ENCODE results near the gene RC3H2.
"Not testable (repeated sequence)": the region's sequence is repeated elsewhere in the genome, so short reads cannot be mapped to it uniquely, and the experiment has no call there.

Gene RC3H2

GRCh38 chr9:122837266-122837850, 67.8 kb downstream of the RC3H2 start:
- no peak for DNase-seq

DNA sequence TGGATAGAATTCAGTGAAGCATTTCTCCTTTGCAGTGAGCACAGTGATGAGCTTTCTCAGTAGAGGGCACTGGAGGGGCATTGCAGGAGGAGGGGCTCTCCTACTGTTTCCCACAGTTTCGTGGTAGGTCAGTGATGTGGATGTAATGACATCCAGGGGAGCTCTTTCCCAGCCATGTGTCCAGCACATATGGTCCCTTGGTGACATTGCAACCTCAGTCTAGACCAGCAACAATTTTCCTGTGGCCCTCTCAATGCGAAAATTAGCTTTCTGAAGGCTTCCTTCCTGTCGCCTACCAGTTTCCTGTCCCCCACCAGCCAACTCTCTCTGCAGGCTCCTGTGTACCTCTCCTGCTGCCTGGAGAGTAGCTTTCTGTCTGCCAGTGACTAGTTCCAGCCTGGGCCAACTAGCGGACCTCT, 69.8 kb downstream of the RC3H2 start:
- DNase-seq: no peak

GRCh38 chr9:122832194-122832593, 73.0 kb downstream of the RC3H2 start:
- DNase-seq: no peak

- not testable (repeated sequence) for DNase-seq
Measured at GRCh38 chr9:122828965-122829284, 76.2 kb downstream of the RC3H2 start.

- no peak for DNase-seq
Measured at GRCh38 chr9:122827761-122828093, 77.4 kb downstream of the RC3H2 start.

DNA sequence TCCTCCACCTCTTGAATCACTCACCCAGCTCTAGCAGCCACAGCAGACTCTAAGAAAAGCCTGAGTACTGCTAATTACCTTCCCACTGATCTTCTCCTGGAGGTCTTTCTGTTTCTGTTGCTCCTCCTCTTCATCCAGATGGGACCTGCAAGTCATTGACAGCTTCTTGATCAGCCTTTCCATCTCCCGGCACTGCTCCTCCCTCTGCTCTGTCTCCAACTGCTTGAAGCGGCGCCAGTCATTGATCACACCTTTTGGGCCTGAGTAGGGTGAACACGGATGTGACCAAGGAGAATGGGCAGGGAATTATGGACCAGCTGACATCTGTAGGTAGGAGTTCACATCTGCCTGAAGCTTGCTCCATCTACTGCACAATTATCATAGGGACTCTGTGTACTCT, 82.2 kb downstream of the RC3H2 start:
- DNase-seq: no peak

- DNase-seq: no peak
Measured at GRCh38 chr9:122822056-122822455, 83.1 kb downstream of the RC3H2 start.

DNA sequence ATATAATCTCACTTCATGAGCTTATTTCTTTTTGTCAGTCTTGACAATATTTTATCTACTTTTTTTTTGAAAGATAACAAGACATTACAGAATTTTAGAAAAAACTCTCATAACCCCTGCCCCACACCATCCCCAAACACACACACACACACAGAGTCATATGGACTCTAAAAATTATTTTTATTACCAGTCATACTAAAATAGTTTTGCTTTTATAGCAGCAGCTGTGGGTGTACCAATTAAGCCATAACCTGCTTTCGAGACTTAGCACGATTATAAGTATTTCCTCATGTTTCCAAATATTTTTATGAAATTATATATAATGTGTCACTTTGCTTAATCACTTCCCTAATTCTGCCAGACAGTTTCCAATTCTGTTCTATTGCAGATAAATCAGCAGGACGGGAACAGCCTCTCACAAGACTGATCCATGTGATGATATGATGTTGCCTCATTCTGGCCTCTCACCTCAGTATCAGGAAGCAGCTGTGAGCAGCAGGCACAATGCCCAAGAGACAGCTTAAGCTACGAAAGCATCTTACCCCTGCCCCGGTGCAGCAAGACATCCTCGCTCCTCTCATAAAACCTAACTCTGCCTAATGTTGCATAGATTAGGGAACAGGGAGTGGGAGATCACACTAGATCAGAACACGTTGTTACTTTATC, 83.7 kb downstream of the RC3H2 start:
- DNase-seq: no peak

DNA sequence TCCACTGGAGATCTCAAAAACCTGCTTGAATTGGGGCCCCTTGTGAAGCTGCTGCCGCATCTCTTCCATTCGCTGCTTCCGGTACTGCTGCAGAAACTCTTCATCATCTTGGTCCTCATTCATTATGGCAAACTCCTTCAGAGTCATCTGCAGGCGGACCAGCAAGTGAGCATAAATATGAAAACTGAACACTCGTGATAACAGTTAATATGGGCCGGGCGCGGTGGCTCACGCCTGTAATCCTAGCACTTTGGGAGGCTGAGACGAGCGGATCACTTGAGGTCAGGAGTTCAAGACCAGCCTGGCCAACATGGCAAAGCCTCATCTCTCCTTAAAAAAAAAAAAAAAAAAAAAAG, 84.7 kb downstream of the RC3H2 start:
- DNase-seq: no peak

DNA sequence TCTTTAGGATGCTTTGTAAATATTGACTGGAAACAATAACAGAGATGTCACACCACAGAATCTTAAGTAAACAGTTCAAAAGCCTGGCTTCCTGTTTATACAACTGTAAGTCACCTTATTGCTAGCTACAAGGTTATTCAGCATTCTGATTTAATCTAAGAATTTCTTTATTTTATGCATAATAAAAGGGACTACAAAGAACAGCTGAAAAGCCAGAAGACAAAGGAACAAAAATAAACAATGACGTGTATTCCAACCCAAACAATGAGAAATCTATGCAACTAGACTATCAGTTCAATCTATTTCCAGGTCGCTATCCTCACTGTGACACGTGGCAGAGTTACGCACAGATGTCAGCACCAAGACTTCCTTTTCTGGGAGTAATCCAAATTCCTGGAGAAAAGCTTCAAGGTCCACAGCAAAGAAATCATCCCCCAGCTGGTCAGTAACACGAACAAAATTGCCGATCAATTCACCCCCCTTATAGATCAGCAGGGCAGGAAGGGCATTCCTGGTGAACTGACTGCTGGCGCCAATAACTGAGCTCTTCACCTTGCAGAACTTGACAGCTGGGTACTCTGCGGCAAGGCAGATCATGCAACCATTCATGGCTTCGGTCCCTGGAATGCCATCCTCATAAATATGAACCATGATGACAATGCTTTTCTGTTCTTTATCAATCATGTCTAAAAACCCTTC, 85.2 kb downstream of the RC3H2 start:
- no peak for DNase-seq

GRCh38 chr9:122819326-122819725, 85.8 kb downstream of the RC3H2 start:
- no peak for DNase-seq

DNA sequence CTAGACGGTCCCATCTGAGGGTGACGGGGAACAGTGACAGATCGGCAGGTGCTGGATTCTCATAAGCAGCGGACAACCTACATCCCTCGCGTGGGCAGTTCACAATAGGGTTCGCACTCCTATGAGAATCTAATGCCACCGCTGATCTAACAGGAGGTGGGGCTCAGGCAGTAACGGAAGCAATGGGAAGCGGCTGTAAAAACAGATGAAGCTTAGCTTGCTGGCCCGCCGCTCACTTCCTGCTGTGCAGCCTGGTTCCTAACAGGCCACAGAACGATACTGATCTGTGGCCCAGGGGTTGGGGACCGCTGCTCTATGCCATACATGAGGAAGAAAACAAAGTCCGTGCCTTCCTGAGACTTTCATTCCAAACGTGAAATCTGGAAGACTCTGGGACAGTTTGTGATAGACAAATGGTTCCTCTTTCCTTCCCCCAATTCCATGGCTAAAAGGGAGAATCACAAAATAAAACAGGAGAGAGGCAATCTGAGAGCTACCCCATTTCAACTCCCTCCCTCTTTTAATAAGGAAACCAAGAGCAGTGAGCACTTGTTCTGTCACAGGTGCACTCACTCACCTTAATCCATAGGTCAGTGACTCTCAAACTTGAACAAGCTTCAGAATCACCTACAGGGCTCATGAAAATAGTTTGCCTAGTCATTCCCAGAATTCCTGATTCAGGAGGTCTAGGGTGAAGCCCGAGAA, 88.8 kb downstream of the RC3H2 start:
- DNase-seq: no peak

GRCh38 chr9:122815544-122815943, 89.6 kb downstream of the RC3H2 start:
- DNase-seq: no peak

DNA sequence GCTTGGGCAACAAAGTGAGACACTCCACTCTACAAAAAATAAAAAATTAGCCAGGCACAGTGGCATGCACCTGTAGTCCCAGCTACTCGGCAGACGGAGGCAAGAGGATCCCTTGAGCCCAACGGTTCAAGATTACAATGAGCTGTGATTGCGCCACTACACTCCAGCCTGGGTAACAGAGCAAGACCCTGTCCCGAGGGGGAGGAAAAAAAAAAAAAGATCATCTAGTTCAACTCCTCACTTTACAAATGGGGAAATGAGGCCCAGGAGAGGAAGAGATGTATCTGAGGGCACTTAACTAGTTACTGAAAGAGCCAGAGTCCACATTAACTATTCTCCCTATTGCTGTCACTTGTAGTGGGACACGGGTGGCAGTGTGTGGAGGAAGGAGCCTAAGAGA, 90.6 kb downstream of the RC3H2 start:
- no peak for DNase-seq

GRCh38 chr9:122812736-122813135, 92.4 kb downstream of the RC3H2 start:
- no peak for DNase-seq

DNA sequence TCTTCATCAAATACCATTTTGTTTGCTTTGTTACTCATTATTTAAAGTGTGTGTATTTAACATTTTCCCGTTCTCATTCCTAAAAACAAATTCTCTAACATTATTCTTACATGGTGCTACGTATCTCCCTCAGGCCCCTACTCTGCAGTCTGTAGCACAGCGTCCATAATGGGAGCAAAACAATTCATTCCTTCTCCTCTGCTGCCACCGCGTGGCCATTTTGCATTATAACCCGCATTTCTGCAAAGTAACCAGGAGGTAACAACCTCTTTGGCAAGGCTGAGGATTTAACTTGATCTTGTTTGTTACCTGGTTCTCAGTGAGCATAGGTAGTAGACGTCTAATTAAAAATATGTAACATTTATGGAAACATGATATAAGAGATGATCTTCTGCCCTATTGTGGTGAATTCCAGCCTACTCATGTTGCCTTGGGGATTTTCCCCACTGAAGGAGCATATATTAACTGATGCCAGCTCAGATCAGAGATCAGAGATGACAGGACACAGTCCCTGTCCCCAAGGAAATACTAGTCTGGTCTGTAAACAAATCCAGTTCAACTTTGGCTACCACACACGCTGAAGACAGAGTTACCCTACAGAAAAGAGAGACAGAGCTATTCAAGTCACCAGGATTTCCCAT, 94.7 kb downstream of the RC3H2 start:
- no peak for DNase-seq

DNA sequence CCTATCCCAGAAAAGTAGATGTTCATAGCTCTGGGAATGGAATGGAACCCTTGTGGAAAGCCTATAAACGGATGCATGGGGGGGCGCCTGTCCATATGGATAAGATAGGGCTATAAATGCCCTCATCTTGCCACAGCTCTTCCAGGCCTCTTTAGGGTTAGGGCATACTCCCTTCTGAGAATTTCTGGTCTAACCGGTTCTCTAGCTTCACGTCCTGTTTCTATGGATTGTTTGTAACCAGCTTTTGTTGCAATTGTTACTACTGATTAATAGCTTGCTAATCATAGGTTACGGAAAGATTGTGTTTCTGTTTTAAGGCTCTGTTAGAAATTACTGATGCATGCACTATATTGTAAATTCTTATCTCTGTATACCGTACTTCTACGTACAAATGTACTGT, 95.9 kb downstream of the RC3H2 start:
- not testable (repeated sequence) for DNase-seq

DNA sequence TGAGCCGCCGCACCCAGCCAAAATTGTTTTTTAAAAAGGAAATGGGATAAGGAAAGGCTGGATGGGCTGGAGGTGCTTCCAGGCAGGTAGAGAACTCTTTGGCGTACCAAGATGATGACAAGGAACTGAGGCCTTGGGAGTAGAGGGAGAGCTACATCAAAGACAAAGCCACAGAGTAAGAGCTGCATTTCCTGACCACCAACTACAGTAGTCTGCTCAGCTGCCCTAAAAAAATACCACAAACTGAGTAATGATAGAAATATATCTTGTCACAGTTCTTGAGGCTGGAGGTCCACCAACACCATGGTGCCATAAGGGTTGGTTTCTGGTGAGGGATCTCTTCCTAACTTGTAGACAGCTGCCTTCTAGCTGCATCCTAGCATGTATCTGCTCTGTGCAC, 97.0 kb downstream of the RC3H2 start:
- no peak for DNase-seq

DNA sequence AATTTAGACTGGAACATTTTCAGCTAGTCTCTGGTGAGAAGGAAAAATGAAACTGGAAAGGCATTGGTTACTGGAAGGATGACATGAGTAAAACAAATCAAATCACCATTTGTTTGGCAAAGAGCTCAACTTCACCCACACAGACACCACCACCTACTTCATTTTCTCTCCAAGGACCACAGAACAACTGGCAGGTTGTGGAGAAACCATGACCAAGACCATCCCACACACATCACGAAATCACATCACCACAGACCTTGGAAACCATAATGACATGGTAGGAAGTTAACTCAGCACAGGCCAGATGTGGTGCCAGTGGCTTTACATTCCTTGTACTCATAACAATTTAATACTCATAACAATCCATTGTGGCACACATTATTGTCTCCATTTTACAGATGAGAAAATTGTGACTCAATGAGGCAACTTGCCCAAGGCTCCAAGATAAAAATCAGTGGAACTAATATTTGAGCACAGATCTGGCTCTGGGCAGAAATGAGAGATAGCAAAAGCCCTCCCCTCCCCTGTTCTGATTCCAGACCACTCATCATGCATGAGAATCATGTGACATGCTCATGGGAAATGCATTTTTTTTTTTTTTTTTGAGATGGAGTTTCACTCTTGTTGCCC, 97.8 kb downstream of the RC3H2 start:
- no peak for DNase-seq

DNA sequence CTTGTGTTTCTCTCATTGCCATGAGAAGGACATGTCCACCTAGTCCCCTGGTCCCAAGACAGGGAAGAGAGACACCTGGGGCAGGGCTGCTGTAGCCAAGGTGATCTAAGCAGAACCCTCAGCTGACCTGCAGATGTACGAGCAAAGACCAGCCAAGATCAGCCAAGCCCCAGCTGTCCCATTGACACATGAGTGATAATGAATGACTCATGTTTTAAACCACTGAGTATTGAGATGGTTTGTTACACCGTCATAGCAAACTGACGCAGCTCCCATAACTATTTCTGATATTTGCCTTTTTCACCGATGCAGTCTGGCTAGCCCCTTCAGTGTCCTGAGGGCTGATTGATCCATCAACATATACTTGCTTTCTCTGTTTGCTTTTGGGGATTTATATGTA, 98.5 kb downstream of the RC3H2 start:
- no peak for DNase-seq

GRCh38 chr9:122800066-122801060, 104.8 kb downstream of the RC3H2 start, which contains the start of gene OR1K1:
TSS of gene OR1K1 (plus strand) at chr9:122800123. CDS start at chr9:122800123, 0 bp downstream.
- DNase-seq: no peak
